Measurements from ENCODE around the gene MRPL41.

The MRPL41 gene

GRCh38 chr9:137521405-137521985 is 30.2 kb upstream of the MRPL41 start:
- Histone ChIP-seq H3K4me3 (no peak overlapping the region), H3K36me3 (peaks cover 0 to 46% (median 18%) of the 10 kb centered on the region in 3 donors), H3K27ac (no peak overlapping the region), H3K4me1 (no peaks in the 10 kb centered on the region), H3K9me3 (no peaks in the 10 kb centered on the region), H3K27me3 (no peaks in the 10 kb centered on the region)
- intact Hi-C loops (cut with DNase I; ENCODE audit: low total_unique reads): no loop called here
- no peak for DNase-seq
- TF ChIP-seq, protein P1, sequence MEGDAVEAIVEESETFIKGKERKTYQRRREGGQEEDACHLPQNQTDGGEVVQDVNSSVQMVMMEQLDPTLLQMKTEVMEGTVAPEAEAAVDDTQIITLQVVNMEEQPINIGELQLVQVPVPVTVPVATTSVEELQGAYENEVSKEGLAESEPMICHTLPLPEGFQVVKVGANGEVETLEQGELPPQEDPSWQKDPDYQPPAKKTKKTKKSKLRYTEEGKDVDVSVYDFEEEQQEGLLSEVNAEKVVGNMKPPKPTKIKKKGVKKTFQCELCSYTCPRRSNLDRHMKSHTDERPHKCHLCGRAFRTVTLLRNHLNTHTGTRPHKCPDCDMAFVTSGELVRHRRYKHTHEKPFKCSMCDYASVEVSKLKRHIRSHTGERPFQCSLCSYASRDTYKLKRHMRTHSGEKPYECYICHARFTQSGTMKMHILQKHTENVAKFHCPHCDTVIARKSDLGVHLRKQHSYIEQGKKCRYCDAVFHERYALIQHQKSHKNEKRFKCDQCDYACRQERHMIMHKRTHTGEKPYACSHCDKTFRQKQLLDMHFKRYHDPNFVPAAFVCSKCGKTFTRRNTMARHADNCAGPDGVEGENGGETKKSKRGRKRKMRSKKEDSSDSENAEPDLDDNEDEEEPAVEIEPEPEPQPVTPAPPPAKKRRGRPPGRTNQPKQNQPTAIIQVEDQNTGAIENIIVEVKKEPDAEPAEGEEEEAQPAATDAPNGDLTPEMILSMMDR (IDR thresholded peaks at IDR 0.05): no peak

DNA sequence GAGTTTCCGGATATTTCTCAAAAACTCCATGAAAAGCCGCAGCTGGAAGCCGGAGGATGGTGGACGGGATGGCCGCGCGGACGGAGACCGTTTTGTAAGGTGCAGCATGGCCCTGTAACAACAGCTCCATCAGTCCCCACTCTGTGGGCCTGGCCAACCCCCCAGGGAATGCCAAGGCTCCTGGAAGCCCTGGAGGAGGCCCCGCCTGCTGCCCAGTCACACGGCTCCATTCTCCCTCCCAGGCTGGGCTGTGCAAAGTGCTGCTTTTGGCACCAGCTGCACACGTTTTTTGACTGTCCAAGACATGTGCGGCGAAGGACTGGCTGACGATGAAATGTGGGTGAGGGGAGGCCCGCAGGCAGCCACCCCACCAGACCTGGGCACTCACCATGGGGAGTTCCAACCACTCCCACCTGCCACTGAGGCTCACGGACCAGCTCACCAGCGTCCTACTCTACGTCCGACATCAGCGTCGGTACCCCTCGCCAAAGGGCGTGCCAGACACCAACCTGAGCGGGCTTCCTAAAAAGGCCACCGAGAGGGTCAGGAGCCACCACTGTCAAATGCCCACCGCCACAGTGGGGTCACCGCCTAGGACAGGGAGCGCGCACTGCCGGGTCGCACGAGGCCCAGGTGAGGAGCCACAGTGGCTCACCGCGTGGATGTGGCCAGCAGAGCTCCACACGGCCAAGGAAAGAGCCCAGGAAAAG is 28.8 kb upstream of the MRPL41 start:
- Histone ChIP-seq H3K27ac (no peak overlapping the region), H3K9me3 (no peaks in the 10 kb centered on the region), H3K27me3 (no peaks in the 10 kb centered on the region), H3K4me1 (no peaks in the 10 kb centered on the region), H3K36me3 (peaks cover 0 to 46% (median 18%) of the 10 kb centered on the region in 3 donors), H3K4me3 (no peak overlapping the region)
- intact Hi-C loops (cut with DNase I; ENCODE audit: low total_unique reads): no loop called here
- TF ChIP-seq, protein P1 (IDR thresholded peaks at IDR 0.05): no peak
- DNase-seq: no peak

DNA sequence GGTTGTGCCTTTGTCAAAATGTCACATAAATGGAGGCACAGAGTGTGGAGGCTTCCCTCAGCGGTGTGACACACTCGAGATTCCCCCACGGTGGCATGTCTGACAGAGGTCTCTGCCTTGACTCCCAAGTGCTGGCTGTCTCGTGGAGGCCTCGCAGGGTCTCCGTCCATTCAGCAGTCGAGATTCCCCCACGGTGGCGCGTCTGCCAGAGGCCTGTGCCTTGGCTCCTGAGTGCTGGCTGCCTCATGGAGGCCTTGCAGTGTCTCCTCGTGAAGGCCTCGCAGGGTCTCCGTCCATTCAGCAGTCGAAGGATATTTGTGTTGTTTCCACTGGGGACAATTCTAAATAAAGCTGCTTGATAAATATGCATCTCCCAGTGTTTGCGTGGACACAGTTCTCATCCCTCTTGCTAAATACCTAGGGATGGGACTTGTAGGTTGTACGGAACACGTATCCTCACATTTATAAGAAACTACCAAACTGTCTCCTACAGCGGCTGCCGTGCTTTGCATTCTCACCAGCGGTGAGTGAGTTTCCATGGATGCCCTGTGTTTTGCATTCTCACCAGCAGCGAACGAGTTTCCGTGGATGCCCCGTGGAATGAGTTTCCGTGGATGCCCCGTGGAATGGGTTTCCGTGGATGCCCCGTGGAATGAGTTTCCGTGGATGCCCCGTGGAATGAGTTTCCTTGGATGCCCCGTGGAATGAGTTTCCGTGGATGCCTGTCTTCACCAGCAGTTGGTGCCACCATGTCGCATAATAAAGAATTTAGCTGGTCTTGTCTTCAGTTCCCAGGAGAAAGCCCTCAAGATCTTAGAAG is 27.3 kb upstream of the MRPL41 start:
- TF ChIP-seq, protein P1 (IDR thresholded peaks at IDR 0.05): no peak
- intact Hi-C loops (cut with DNase I; ENCODE audit: low total_unique reads): no loop called here

GRCh38 chr9:137524981-137525317 is 26.7 kb upstream of the MRPL41 start:
- Histone ChIP-seq H3K27me3 (no peaks in the 10 kb centered on the region), H3K4me3 (no peak overlapping the region), H3K9me3 (no peaks in the 10 kb centered on the region), H3K4me1 (no peaks in the 10 kb centered on the region), H3K36me3 (peaks cover 0 to 40% (median 11%) of the 10 kb centered on the region in 3 donors), H3K27ac (no peak overlapping the region)
- DNase-seq: no peak
- intact Hi-C loops (cut with DNase I; ENCODE audit: low total_unique reads): no loop called here
- TF ChIP-seq, protein P1 (IDR thresholded peaks at IDR 0.05): no peak

More for the DNA sequence above, 27.3 kb upstream of the MRPL41 start:
- no peak overlapping the region for H3K4me3 ChIP-seq
- H3K27me3 ChIP-seq: no peaks in the 10 kb centered on the region
- H3K27ac ChIP-seq: no peak overlapping the region
- DNase-seq: no peak
- H3K36me3 ChIP-seq: peaks cover 0 to 45% (median 16%) of the 10 kb centered on the region in 3 donors
- no peaks in the 10 kb centered on the region for H3K9me3 ChIP-seq
- no peaks in the 10 kb centered on the region for H3K4me1 ChIP-seq

DNA sequence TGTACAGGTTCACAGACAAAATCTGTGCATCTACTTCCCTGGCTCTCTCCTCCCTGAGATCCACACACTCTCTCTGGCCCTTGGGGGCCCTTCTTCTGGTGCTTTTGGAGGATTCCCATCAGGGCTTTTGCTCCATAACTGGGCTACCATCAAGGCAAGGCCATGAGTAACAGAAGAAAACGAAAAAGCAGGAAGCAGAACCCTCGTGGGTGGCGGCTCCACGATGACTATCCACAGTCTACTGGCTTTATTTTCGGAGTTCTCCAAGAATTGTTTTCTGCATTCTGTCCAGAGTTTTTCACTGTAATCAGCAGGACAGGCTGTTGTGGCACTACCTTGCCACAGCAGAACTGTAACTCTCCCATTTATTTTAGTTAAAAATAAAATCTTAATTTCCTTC is 21.3 kb upstream of the MRPL41 start:
- Histone ChIP-seq H3K4me1 (peaks cover 0 to 8% (median 5%) of the 10 kb centered on the region in 4 donors), H3K27ac (no peak overlapping the region), H3K9me3 (no peaks in the 10 kb centered on the region), H3K4me3 (no peak overlapping the region), H3K27me3 (no peaks in the 10 kb centered on the region), H3K36me3 (peaks cover 0 to 7% (median 0%) of the 10 kb centered on the region in 3 donors)
- TF ChIP-seq, protein P1 (IDR thresholded peaks at IDR 0.05): no peak
- DNase-seq: no peak
- intact Hi-C loops (cut with DNase I; ENCODE audit: low total_unique reads): loop anchor here (10.0 kb wide), 1 partner anchor 66 kb away; no protein-coding TSS in a partner anchor
